Left lung (tissue), 10 donors: ENCODE data around the gene L1CAM. TPM values are rescaled to one million over a fixed set of nuclear protein-coding genes. Genes with fewer than 3 reads are reported as not detected.

ENCODE experiments used
- ATAC-seq: fragments of 200-7000 bp; cut with Tn5 transposase; one replicate; pipeline ENCODE4 v1.9.1; 2020; ENCODE audit warnings: moderate library complexity
- DNase-seq, 4 donors: peaks; one replicate each; pipeline ENCODE4 v3.0.0-alpha.2; 2013 to 2020
- H3K27ac ChIP-seq, 2 donors: fragments of 200-600 bp; sonication (generic) in 1 of 2; one replicate each; pipeline versions ENCODE4 v1.5.0 to v1.8.0; 2020 to 2021
- H3K27me3 ChIP-seq, 2 donors: fragments of 200-600 bp; sonication (generic) in 1 of 2; one replicate each; pipeline versions ENCODE4 v1.5.0 to v1.8.0; 2020 to 2021
- H3K36me3 ChIP-seq, 2 donors: fragments of 200-600 bp; sonication (generic) in 1 of 2; one replicate each; pipeline versions ENCODE4 v1.5.0 to v1.8.0; 2020 to 2021
- H3K4me1 ChIP-seq, 2 donors: fragments of 200-600 bp; one replicate each; pipeline ENCODE4 v1.8.0; 2021
- H3K4me3 ChIP-seq, 2 donors: fragments of 200-600 bp; sonication (generic) in 1 of 2; one replicate each; pipeline versions ENCODE4 v1.5.0 to v1.8.0; 2020 to 2021; ENCODE audit warnings: mild to moderate bottlenecking in 1 of 2
- H3K9me3 ChIP-seq, 2 donors: fragments of 200-600 bp; sonication (generic) in 1 of 2; one replicate each; pipeline versions ENCODE4 v1.5.0 to v1.8.0; 2020 to 2021
- CTCF ChIP-seq, 2 donors: fragments of 200-600 bp; sonication (generic) in 1 of 2; IDR thresholded peaks; one replicate each; pipeline versions ENCODE4 v1.5.0 to v1.8.0; 2021; ENCODE audit warnings: antibody characterized with exemption in 2 of 2
- intact Hi-C, 2 donors: fragments of 100-400 bp; cut with DNase I; formaldehyde crosslinking; loops; one replicate each; pipeline versions ENCODE4 v1.11.2 to v1.14.2; 2022
- polyA plus RNA-seq, 6 donors: library from polyadenylated mRNA; unstranded; fragments of 120-200 nt; gene quantifications; one replicate each; pipeline ENCODE4 v1.2.1, GENCODE V29; 2013; ENCODE audit not compliant: insufficient read length in 6 of 6
- total RNA-seq, 2 donors: library from RNA; stranded (reverse); fragmentation: NEBNext Ultra II Directional; extraction: Animal tissue kit (Norgen Biotek cat#: 25700); gene quantifications; one replicate each; pipeline ENCODE4 v1.2.1, GENCODE V29; 2021
- donor health status: DM: no; HTN: yes; CAD: no.
- donor health status: DM: no; HTN: no; CAD: no.

The L1CAM gene
- total and polyA plus RNA-seq, 8 donors, result 0.27 to 0.86 (median 0.53) TPM

DNA sequence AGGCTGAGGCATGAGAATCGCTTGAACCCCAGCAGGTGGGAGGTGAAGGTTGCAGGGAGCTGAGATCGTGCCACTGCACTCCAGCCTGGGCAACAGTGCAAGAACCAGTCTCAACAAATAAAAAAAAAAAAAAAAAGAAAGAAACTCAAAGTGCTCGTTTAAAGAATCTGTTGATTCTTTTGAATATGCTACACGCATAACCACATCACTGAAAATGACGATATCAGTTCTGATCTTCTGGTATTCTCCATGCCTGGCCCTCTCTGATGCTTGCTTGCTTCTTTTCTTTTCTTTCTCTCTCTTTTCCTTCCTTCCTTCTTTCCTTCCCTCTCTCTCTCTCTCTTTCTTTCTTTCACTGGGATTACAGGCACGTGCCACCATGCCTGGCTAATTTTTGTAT, 25.8 kb upstream of the L1CAM start:
- Histone ChIP-seq H3K9me3 (no peaks in the 10 kb centered on the region), H3K36me3 (peaks cover 0 to 73% of the 10 kb centered on the region in 2 donors), H3K27ac (no peak overlapping the region), H3K27me3 (no peaks in the 10 kb centered on the region), H3K4me3 (no peak overlapping the region), H3K4me1 (no peaks in the 10 kb centered on the region)
- no peak for DNase-seq
- ATAC-seq, result no peak
- no peak for TF ChIP-seq CTCF (IDR thresholded peaks at IDR 0.05)
- intact Hi-C loops, result no loop called here

GRCh38 chrX:153910446-153910845, 24.5 kb upstream of the L1CAM start:
- Histone ChIP-seq H3K9me3 (no peaks in the 10 kb centered on the region), H3K27me3 (no peaks in the 10 kb centered on the region), H3K4me3 (no peak overlapping the region), H3K27ac (no peak overlapping the region), H3K36me3 (peaks cover 0 to 68% of the 10 kb centered on the region in 2 donors), H3K4me1 (no peaks in the 10 kb centered on the region)
- peak in 1 of 4 donors; percentile 45 for DNase-seq
- no peak for ATAC-seq
- intact Hi-C loops, result no loop called here
- no peak for TF ChIP-seq CTCF (IDR thresholded peaks at IDR 0.05)

DNA sequence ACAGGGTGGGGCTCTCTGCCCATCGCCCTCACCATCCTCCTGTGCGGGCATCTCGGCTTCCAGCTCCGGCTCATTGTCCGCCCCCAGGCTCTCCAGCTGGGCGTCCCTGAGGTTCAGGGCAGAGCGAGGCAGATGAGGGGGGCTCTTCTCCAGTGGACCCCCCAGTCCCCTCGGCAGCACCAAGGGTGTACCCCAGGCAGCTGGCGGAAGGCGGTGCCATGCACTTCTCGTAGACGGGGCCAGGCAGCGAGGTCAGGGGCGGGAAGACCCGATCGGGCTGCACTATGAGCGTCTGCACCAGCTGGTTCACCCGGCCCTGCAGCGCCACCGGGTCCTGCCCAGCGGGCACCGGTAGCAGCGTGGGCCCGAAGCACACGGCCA, 24.0 kb upstream of the L1CAM start:
- ATAC-seq (no peak), DNase-seq (peak in 1 of 4 donors; percentile 31)
- TF ChIP-seq CTCF (IDR thresholded peaks at IDR 0.05), result no peak
- no peaks in the 10 kb centered on the region for H3K9me3 ChIP-seq
- H3K27ac ChIP-seq, result no peak overlapping the region
- peaks cover 0 to 2% of the 10 kb centered on the region in 2 donors for H3K4me1 ChIP-seq
- peaks cover 0 to 68% of the 10 kb centered on the region in 2 donors for H3K36me3 ChIP-seq
- no peaks in the 10 kb centered on the region for H3K27me3 ChIP-seq
- H3K4me3 ChIP-seq, result no peak overlapping the region
- intact Hi-C loops, result no loop called here

GRCh38 chrX:153909024-153909979, 23.3 kb upstream of the L1CAM start:
- H3K4me1 ChIP-seq, result peaks cover 0 to 9% of the 10 kb centered on the region in 2 donors
- peaks cover 0 to 64% of the 10 kb centered on the region in 2 donors for H3K36me3 ChIP-seq
- no peaks in the 10 kb centered on the region for H3K9me3 ChIP-seq
- H3K27ac ChIP-seq, result no peak overlapping the region
- H3K4me3 ChIP-seq, result no peak overlapping the region
- intact Hi-C loops, result no loop called here
- DNase-seq, result peak in 1 of 4 donors; percentile 44
- no peaks in the 10 kb centered on the region for H3K27me3 ChIP-seq
- ATAC-seq, result no peak
- no peak for TF ChIP-seq CTCF (IDR thresholded peaks at IDR 0.05)

- H3K4me1 ChIP-seq, result peaks cover 0 to 14% of the 10 kb centered on the region in 2 donors
- no peak overlapping the region for H3K4me3 ChIP-seq
- TF ChIP-seq CTCF (IDR thresholded peaks at IDR 0.05), result no peak
- no peak for DNase-seq
- intact Hi-C loops, result no loop called here
- H3K9me3 ChIP-seq, result no peaks in the 10 kb centered on the region
- no peak for ATAC-seq
- H3K27ac ChIP-seq, result no peak overlapping the region
- peaks cover 0 to 55% of the 10 kb centered on the region in 2 donors for H3K36me3 ChIP-seq
- no peaks in the 10 kb centered on the region for H3K27me3 ChIP-seq
These were observed 22.4 kb upstream of the L1CAM start for GRCh38 chrX:153908219-153908860.
